HG03442 (cell line): ENCODE results near the gene TMED8.
"Not testable (repeated sequence)": the region's sequence is repeated elsewhere in the genome, so short reads cannot be mapped to it uniquely, and the experiment has no call there.

Experiments used
- ATAC-seq: cut with Tn5 transposase; IDR thresholded peaks from one replicate; pipeline ENCODE4 v1.9.1; 2021; ENCODE audit warnings: mild to moderate bottlenecking, moderate library complexity; ENCODE audit not compliant: unreplicated experiment

The TMED8 gene

GRCh38 chr14:77364146-77364545, 12.7 kb downstream of the TMED8 start:
- ATAC-seq: no peak

DNA sequence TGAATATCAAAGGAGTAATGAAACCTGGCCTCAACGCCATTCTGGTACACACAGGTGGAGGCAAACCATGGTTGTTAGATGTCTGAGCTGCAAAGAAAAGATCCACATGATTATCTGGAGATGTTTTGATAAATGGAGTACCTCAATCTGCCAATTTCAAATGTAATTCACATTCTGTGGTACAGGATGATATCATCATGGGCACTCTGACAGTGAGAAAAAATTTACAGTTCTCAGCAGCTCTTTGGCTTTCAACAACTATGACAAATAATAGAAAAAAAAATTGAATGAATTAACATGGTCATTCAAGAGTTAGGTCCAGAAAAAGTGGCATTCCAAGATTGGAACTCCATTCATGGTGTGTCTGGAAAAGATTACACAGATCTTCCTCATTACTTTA, 17.3 kb downstream of the TMED8 start:
- no peak for ATAC-seq

DNA sequence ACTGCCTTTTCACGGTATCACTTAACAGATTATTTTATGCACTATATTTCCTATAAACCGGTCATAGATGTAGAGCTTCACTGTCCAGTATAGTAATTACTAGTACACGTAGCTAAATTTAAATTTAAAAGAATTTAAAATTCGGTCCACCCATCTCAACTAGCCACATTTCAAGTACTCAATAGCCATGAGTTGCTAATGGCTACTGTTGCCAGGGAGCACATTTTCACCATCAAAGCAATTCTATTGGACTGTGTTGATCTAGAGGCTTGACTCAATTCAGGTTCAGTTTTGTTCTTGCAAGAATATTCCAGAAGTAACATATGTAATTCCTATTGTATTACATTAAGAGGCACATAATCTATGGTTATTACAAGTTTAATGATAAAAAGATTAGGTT, 20.0 kb downstream of the TMED8 start:
- ATAC-seq: no peak

GRCh38 chr14:77355811-77356210, 21.1 kb downstream of the TMED8 start:
- ATAC-seq: no peak

DNA sequence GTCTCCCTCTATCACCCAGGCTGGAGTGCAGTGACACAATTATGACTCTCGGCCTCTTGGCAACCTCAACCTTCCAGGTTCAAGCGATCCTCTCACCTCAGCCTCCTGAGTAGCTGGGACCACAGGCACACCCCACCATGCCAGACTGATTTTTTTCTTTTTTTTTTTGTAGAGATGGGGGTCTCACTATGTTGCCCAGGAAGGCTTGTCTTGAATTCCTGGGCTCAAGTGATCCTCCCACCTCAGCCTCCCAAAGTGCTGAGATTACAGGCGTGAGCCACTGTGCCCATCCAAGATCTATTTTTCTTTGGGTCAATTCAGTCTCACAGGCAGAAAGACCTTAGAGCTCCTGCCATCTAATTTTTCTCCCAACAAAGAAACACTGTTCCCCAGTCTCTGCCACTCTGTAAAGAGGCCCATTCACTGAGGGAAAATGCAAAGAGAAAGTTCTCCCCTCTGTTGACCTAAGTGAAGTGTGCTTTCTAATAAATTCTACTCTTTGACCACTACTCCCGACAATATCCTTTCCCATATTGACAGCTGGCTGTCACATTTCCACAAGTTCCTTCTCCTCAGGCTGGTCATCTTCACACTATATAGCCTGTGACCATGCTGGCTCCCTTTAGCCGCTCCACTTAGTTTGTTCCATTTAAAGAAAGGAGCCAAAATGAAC, 23.3 kb downstream of the TMED8 start:
- ATAC-seq: no peak

DNA sequence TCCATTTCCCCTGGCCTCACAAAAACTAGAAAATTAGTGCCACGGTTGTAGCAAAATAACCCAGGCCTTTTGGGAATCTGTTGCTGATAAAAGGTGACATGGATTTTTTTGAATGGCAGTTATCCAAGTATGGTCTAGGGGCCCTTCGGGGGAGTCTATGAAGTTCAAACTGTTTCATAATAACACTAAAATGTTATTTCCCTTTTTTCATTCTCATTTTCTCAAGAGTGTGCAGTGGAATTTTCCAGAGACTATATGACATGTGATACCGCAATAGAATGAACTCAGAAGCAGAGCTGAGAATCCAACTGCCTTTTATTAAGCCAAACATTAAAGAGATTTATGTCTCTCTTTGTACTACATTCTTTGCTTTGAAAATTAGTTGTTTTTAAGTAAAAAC, 29.1 kb downstream of the TMED8 start:
- no peak for ATAC-seq

- no peak for ATAC-seq
Observed at GRCh38 chr14:77346495-77346894, 30.4 kb downstream of the TMED8 start.

GRCh38 chr14:77344377-77344996, 32.4 kb downstream of the TMED8 start:
- no peak for ATAC-seq

DNA sequence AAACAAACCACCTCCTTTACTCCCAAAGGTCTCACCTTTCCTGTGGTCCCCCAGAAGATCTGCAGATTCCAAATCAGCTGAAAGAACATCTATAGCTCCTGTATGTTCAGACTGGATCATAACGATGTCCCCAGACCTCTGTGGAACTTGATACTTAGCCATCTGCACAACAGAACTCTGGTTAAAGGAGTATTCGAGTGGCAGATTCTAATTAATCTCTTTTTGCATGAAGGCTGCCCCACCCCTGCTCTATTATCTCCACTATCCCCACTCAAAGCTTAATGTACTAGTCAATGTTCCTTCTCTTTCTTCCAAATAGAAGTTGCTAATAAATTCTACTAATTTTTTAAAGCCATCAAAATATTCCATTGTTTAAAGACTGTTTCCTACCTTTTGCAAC, 33.2 kb downstream of the TMED8 start:
- ATAC-seq: no peak

- ATAC-seq: no peak
Observed at GRCh38 chr14:77342726-77343397, 34.0 kb downstream of the TMED8 start.

GRCh38 chr14:77340389-77340788, 36.5 kb downstream of the TMED8 start:
- no peak for ATAC-seq

- no peak for ATAC-seq
Observed at GRCh38 chr14:77339407-77339806, 37.5 kb downstream of the TMED8 start.

GRCh38 chr14:77338302-77338701, 38.6 kb downstream of the TMED8 start:
- no peak for ATAC-seq

DNA sequence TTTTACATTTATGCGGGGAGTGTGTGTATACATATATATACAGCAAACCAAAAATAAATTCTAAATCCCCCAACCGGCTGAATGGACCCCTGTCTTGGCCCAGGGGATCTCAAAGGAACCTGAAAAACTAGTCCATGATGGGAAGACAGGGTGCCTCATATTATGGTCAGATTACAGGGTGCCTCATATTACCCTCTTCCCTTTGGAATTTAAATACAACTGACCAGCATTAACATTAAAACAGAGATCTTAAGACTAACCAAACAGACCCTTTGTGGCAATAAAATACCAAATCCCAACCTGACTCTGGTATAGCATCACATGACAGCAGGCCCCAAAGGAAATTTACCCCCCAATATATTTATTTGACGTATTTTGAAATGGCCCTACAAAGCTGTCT, 39.0 kb downstream of the TMED8 start:
- ATAC-seq: no peak

GRCh38 chr14:77337255-77337654, 39.6 kb downstream of the TMED8 start:
- not testable (repeated sequence) for ATAC-seq

DNA sequence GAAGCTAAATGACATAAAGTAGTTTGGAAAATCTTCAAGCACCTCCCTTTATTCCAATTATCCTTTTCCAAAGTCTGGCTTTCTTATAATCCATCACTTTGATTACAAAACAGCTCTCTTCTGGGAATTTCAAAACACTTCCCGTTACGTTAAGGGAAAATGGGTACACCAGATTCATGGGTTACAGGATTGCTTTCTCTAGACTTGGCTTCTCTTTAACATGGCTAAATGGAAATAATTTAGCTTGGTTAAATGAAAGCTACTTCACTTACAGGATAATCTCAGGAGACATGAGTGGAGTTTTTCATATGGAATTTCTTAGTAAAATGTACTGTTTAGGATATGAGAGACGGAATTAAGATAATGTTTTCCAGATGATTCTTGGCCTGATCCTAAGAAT, 41.3 kb downstream of the TMED8 start:
- ATAC-seq: no peak

DNA sequence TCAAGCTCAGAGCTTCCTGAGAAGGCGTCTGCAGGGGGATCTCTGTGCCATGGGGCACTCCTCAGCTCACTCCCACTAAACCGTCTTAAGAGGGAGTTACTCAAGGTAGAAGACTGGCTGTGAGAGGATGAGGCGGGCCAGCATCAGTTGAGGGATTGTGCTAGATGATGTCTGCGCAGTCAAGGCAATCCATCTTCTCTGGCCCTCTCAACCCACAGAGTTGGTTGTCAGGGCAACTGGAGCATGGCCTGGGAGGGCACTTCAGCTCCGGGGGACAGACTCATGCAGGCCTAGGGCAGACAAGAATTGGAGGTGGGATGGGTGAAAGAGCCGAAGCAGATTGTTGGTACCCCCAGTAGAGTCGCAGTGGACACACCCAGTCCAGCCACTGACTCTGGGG, 47.0 kb downstream of the TMED8 start:
- no peak for ATAC-seq

GRCh38 chr14:77327111-77327510, 49.8 kb downstream of the TMED8 start:
- ATAC-seq: no peak

DNA sequence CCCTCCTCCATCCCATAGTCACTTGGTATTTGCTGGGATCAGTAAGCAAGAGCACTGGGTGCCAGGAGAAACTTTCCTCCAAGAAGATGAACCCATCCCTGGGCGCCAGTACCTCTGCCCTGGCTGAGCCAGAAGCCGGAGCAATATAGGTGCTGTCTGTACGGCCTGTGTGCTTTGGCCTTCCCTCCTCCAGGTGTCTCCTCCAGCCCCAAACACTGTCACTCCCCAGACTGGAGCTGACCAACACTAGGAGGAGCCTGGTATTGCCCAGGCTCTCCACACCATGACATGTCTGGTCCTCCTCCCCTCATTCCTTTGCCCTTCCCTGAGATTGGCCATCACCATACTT, 51.2 kb downstream of the TMED8 start:
- ATAC-seq: no peak

- ATAC-seq: no peak
Observed at GRCh38 chr14:77324816-77325745, 51.8 kb downstream of the TMED8 start.

GRCh38 chr14:77324289-77324688, 52.6 kb downstream of the TMED8 start:
- ATAC-seq: no peak
